Liver (tissue), 9 donors: Measurements from ENCODE around the gene HSD3B2. TPM values are rescaled to one million over a fixed set of nuclear protein-coding genes. Genes with fewer than 3 reads are reported as not detected.

ENCODE experiments used
- DNase-seq: peaks from one replicate; pipeline ENCODE4 v3.0.0-alpha.2; 2017; ENCODE audit warnings: low spot score
- H3K27ac ChIP-seq, 2 donors: one replicate each; pipeline ENCODE4 v1.7.0; 2013; ENCODE audit warnings: inconsistent platforms in 2 of 2, low read length in 2 of 2, control low read depth in 1 of 2, low read depth in 1 of 2, mild to moderate bottlenecking in 1 of 2
- H3K27me3 ChIP-seq, 4 donors: one replicate each; pipeline versions ENCODE4 v1.6.1 to v1.7.0; 2013; ENCODE audit warnings: low read length in 3 of 4, inconsistent platforms in 1 of 4, mild to moderate bottlenecking in 1 of 4, moderate library complexity in 1 of 4; ENCODE audit not compliant: control insufficient read depth in 4 of 4, insufficient read depth in 4 of 4
- H3K36me3 ChIP-seq, 4 donors: one replicate each; pipeline versions ENCODE4 v1.6.1 to v1.7.0; 2013; ENCODE audit warnings: low read length in 3 of 4, mild to moderate bottlenecking in 3 of 4, low read depth in 1 of 4, moderate library complexity in 1 of 4; ENCODE audit not compliant: control insufficient read depth in 4 of 4, insufficient read depth in 3 of 4
- H3K4me1 ChIP-seq, 4 donors: one replicate each; pipeline versions ENCODE4 v1.6.1 to v1.7.0; 2013; ENCODE audit warnings: low read length in 3 of 4, mild to moderate bottlenecking in 3 of 4, moderate library complexity in 1 of 4; ENCODE audit not compliant: control insufficient read depth in 4 of 4, insufficient read depth in 4 of 4
- H3K4me3 ChIP-seq, 3 donors: one replicate each; pipeline versions ENCODE4 v1.6.1 to v1.7.0; 2013; ENCODE audit warnings: low read length in 3 of 3, control low read depth in 1 of 3, low read depth in 1 of 3, mild to moderate bottlenecking in 1 of 3
- H3K9ac ChIP-seq, 2 donors: one replicate each; pipeline ENCODE4 v1.7.0; 2013; ENCODE audit warnings: low read length in 2 of 2, mild to moderate bottlenecking in 2 of 2, moderate library complexity in 2 of 2, control low read depth in 1 of 2, low read depth in 1 of 2
- H3K9me3 ChIP-seq, 4 donors: one replicate each; pipeline versions ENCODE4 v1.6.1 to v1.7.0; 2013; ENCODE audit warnings: low read length in 3 of 4; ENCODE audit not compliant: control insufficient read depth in 4 of 4
- EGR1 ChIP-seq, 2 donors: IDR thresholded peaks; 2 replicates each; pipeline ENCODE4 v1.6.1; 2016 to 2018; ENCODE audit warnings: antibody characterized with exemption in 2 of 2, low read depth in 2 of 2
- HNF4A ChIP-seq, 2 donors: conservative IDR thresholded peaks; 2 replicates each; pipeline ENCODE4 v1.6.1; 2016; ENCODE audit warnings: antibody characterized with exemption in 2 of 2, mild to moderate bottlenecking in 2 of 2
- NR2F2 ChIP-seq: IDR thresholded peaks from 2 replicates; pipeline ENCODE4 v1.6.1; 2016; ENCODE audit warnings: antibody characterized with exemption
- RAD21 ChIP-seq, 2 donors: IDR thresholded peaks; 2 replicates each; pipeline ENCODE4 v1.6.1; 2016; ENCODE audit warnings: antibody characterized with exemption in 2 of 2, mild to moderate bottlenecking in 2 of 2
- SP1 ChIP-seq: IDR thresholded peaks from 2 replicates; pipeline ENCODE4 v1.6.1; 2018; ENCODE audit warnings: antibody characterized with exemption, mild to moderate bottlenecking
- YY1 ChIP-seq: IDR thresholded peaks from 2 replicates; pipeline ENCODE4 v1.6.1; 2016; ENCODE audit warnings: antibody characterized with exemption, mild to moderate bottlenecking
- WGBS: extraction: QIAGEN DNeasy Blood & Tissue Kit; methylation state at CpG from one replicate; pipeline ENCODE4 v1.1.7; 2013; 5-methylcytosine and 5-hydroxymethylcytosine counted together
- polyA plus RNA-seq, 2 donors: library from polyadenylated mRNA; stranded (reverse) in 1 of 2; unstranded in 1 of 2; fragments of 200-250 nt in 1 of 2; fragments of >200 nt in 1 of 2; fragmentation: Nextera tagmentation in 1 of 2; extraction: Ambion mirVana in 1 of 2; gene quantifications; one replicate each; pipeline versions ENCODE4 v1.2.1 to v1.2.3, GENCODE V29; 2013 to 2015
- total RNA-seq, 2 donors: library from RNA; depleted of rRNA; stranded (reverse); fragments of >200 nt; gene quantifications; one replicate each; pipeline ENCODE4 v1.2.3, GENCODE V29; 2014
- TF ChIP-seq, protein P1 (sequence below): IDR thresholded peaks from 2 replicates; pipeline ENCODE4 v1.6.1; 2016; ENCODE audit warnings: antibody characterized with exemption, mild to moderate bottlenecking
- TF ChIP-seq, protein P2 (sequence below): IDR thresholded peaks from 2 replicates; pipeline ENCODE4 v1.6.1; 2016; ENCODE audit warnings: antibody characterized with exemption
- TF ChIP-seq, protein P3 (sequence below): fragments of 150-350 bp; IDR thresholded peaks from 2 replicates; pipeline ENCODE4 v1.5.1; 2017; ENCODE audit warnings: improper control_type of control experiment, low read depth, low read length; ENCODE audit not compliant: missing input control
- donor health status: healthy.
- donor health status: healthy.
- donor health status: healthy.
- donor health status: healthy.
- donor health status: healthy.

HSD3B2 gene
- under 1 TPM in 1 of 2 donors, not detected in 1; 0.25 TPM for total RNA-seq
- polyA plus RNA-seq = under 1 TPM; 0.14 to 0.18 TPM

DNA sequence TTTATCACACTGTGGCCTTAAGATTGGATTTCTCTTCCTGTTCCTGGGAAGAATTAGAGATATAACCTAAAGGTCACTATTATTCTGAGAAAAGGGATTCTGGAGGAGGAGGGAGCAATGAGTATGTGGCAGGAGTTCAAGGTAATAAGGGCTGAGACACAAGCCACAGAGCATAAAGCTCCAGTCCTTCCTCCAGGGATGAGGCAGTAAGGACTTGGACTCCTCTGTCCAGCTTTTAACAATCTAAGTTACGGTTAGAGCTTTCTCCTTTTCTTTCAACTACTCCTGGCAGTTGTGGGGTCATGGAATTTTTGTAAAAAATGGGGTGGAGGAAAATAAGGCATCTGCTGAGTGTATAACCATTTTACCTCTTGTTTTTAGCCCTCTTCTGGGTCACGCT is at the start of gene HSD3B2:
HSD3B2 (plus strand) TSS at position 201 of the 400 bp plus-strand sequence. CDS start 270 bp downstream, outside the sequence.
- Histone ChIP-seq H3K9me3 (no peaks in the 10 kb centered on the region), H3K9ac (no peak within 1 kb of the TSS), H3K27me3 (no peaks in the 10 kb centered on the region), H3K27ac (no peak within 1 kb of the TSS), H3K4me3 (no peak within 1 kb of the TSS), H3K4me1 (peaks cover 0 to 17% (median 14%) of the 10 kb centered on the region in 4 donors), H3K36me3 (no peaks in the 10 kb centered on the region)
- TF ChIP-seq EGR1 (IDR thresholded peaks at IDR 0.05; ENCODE audit: low read depth in 2 of 2) (no peak), RAD21 (IDR thresholded peaks at IDR 0.05) (no peak), YY1 (no peak), SP1 (no peak)
- DNase-seq = no peak
- WGBS = 90% methylated on average over 2 of the region's 2 CpGs

DNA sequence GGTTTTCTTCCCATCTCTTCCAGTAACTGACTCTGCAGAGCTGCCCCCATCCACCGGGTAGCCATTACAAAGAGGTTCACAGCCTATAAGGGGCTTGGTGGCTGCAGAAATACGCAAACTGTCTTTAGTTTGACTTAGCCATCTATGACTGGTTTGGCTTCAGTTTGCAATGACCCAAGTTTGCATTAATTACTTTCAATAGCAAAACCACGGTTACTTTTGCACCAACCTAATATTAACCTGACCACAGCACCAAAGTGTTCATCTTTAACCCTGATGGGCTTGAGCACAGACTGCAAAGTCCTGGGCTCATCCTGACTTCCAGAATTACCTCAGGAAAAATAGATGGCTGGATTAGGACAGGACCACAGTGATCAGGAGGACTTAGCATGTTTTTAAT is 48.5 kb upstream of the HSD3B2 start:
- Histone ChIP-seq H3K9me3 (no peaks in the 10 kb centered on the region), H3K27ac (no peak overlapping the region), H3K4me1 (peaks cover 9 to 51% (median 24%) of the 10 kb centered on the region in 4 donors), H3K4me3 (no peak overlapping the region), H3K9ac (no peak overlapping the region), H3K27me3 (no peaks in the 10 kb centered on the region), H3K36me3 (peaks cover 0 to 7% (median 2%) of the 10 kb centered on the region in 4 donors)
- TF ChIP-seq HNF4A (conservative IDR thresholded peaks at IDR 0.05) = no peak
- TF ChIP-seq, protein P1, sequence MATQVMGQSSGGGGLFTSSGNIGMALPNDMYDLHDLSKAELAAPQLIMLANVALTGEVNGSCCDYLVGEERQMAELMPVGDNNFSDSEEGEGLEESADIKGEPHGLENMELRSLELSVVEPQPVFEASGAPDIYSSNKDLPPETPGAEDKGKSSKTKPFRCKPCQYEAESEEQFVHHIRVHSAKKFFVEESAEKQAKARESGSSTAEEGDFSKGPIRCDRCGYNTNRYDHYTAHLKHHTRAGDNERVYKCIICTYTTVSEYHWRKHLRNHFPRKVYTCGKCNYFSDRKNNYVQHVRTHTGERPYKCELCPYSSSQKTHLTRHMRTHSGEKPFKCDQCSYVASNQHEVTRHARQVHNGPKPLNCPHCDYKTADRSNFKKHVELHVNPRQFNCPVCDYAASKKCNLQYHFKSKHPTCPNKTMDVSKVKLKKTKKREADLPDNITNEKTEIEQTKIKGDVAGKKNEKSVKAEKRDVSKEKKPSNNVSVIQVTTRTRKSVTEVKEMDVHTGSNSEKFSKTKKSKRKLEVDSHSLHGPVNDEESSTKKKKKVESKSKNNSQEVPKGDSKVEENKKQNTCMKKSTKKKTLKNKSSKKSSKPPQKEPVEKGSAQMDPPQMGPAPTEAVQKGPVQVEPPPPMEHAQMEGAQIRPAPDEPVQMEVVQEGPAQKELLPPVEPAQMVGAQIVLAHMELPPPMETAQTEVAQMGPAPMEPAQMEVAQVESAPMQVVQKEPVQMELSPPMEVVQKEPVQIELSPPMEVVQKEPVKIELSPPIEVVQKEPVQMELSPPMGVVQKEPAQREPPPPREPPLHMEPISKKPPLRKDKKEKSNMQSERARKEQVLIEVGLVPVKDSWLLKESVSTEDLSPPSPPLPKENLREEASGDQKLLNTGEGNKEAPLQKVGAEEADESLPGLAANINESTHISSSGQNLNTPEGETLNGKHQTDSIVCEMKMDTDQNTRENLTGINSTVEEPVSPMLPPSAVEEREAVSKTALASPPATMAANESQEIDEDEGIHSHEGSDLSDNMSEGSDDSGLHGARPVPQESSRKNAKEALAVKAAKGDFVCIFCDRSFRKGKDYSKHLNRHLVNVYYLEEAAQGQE = no peak
- no peak for DNase-seq
- WGBS = 90% methylated on average over 3 of the region's 3 CpGs

DNA sequence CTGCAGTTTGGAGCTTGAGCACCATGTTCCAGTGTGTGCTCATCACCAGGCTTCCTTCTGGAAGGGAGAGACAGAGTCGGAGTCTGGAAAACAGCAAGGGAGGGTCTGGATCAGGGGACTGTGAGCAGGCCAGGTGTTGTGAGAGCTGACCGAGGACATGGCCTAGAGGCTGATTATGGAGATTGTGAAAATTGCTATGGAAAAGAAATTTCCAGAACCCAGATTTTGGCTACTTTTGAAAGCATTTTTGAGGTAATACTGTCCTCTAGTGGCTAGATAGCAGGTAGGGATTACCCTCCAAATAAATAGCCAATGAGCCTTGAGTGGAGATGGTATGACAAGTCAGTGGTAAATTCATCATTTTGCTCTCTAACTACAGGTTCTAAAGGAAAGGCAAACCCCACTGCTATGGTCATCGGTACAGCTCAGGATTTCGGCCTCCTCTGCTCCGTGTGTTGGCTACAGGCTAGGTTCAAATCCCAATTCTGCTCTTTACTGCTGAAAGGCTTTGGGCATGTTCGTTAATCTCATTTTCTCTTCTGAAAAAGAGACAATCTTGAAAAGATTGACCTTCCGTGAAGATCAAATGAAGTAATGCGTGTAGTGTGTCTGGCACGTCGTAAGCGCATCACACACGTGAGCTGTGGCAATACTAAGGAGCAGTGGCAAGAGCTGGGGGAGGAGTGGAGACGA is 47.4 kb upstream of the HSD3B2 start:
- Histone ChIP-seq H3K9ac (peak overlapping the region in 1 of 2 donors; percentile 66), H3K27me3 (no peaks in the 10 kb centered on the region), H3K4me3 (no peak overlapping the region), H3K27ac (peak overlapping the region; percentile 47 to 76), H3K36me3 (peaks cover 0 to 3% (median 0%) of the 10 kb centered on the region in 4 donors), H3K9me3 (no peaks in the 10 kb centered on the region), H3K4me1 (peaks cover 9 to 57% (median 35%) of the 10 kb centered on the region in 4 donors)
- WGBS = 50% methylated on average over 13 of the region's 13 CpGs
- TF ChIP-seq NR2F2 = no peak
- no peak for TF ChIP-seq EGR1 (IDR thresholded peaks at IDR 0.05; ENCODE audit: low read depth in 2 of 2)
- peak; percentile 90 to 91 for TF ChIP-seq RAD21 (IDR thresholded peaks at IDR 0.05)
- TF ChIP-seq, protein P2, sequence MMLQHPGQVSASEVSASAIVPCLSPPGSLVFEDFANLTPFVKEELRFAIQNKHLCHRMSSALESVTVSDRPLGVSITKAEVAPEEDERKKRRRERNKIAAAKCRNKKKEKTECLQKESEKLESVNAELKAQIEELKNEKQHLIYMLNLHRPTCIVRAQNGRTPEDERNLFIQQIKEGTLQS = no peak
- TF ChIP-seq, protein P3, sequence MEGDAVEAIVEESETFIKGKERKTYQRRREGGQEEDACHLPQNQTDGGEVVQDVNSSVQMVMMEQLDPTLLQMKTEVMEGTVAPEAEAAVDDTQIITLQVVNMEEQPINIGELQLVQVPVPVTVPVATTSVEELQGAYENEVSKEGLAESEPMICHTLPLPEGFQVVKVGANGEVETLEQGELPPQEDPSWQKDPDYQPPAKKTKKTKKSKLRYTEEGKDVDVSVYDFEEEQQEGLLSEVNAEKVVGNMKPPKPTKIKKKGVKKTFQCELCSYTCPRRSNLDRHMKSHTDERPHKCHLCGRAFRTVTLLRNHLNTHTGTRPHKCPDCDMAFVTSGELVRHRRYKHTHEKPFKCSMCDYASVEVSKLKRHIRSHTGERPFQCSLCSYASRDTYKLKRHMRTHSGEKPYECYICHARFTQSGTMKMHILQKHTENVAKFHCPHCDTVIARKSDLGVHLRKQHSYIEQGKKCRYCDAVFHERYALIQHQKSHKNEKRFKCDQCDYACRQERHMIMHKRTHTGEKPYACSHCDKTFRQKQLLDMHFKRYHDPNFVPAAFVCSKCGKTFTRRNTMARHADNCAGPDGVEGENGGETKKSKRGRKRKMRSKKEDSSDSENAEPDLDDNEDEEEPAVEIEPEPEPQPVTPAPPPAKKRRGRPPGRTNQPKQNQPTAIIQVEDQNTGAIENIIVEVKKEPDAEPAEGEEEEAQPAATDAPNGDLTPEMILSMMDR = peak; percentile 88
- DNase-seq = no peak
